PC-3 (cell line): ENCODE measurements around the gene HSF2BP. TPM values are rescaled to one million over a fixed set of nuclear protein-coding genes. Genes with fewer than 3 reads are reported as not detected.
"Not testable (repeated sequence)": the region's sequence is repeated elsewhere in the genome, so short reads cannot be mapped to it uniquely, and the experiment has no call there.

ENCODE experiments used
- ATAC-seq: fragments of 200-7000 bp; cut with Tn5 transposase; 2 replicates; pipeline ENCODE4 v1.9.1; 2020; ENCODE audit warnings: mild to moderate bottlenecking, moderate library complexity
- BruUV-seq: library from RNA; stranded (reverse); fragments of 400-500 nt; replicated peaks from 2 replicates; lab custom pipeline; 2021; lab: Mats Ljungman, UMichigan
- CTCF ChIA-PET: fragments of 300-600 bp; sonication (Branson Sonifier 250); formaldehyde crosslinking; loops from one replicate; lab custom pipeline; 2022; ENCODE audit warnings: antibody characterized with exemption; lab: Charles Lee
- POLR2A ChIA-PET: fragments of 300-600 bp; sonication (Branson Sonifier 250); formaldehyde crosslinking; loops from one replicate; lab custom pipeline; 2022; ENCODE audit warnings: antibody characterized with exemption; ENCODE audit not compliant: unreplicated experiment; lab: Charles Lee
- DNase-seq: peaks from one replicate; pipeline ENCODE4 v3.0.0-alpha.2; 2015
- H2AFZ ChIP-seq: fragments of 300-600 bp; sonication (generic); 2 replicates; pipeline ENCODE4 v1.6.0; 2016; ENCODE audit warnings: antibody characterized with exemption, low read length
- H3F3A ChIP-seq: fragments of 300-600 bp; sonication (generic); one replicate; pipeline ENCODE4 v1.6.0; 2017; ENCODE audit warnings: antibody characterized with exemption, low read length, control low read depth, mild to moderate bottlenecking; ENCODE audit not compliant: unreplicated experiment
- H3K27ac ChIP-seq: fragments of 300-600 bp; sonication (generic); 2 replicates; pipeline ENCODE4 v1.5.1; 2016; ENCODE audit warnings: mild to moderate bottlenecking, low read length
- H3K27me3 ChIP-seq: fragments of 300-600 bp; sonication (generic); 2 replicates; pipeline ENCODE4 v1.6.1; 2016; ENCODE audit warnings: low read length, mixed read lengths
- H3K36me3 ChIP-seq: fragments of 300-600 bp; sonication (generic); 2 replicates; pipeline ENCODE4 v1.6.1; 2016; ENCODE audit warnings: low read depth, mixed run types, low read length, mixed read lengths
- H3K4me1 ChIP-seq: fragments of 300-600 bp; sonication (generic); 2 replicates; pipeline ENCODE4 v1.5.1; 2016; ENCODE audit warnings: low read length; ENCODE audit not compliant: insufficient read depth
- H3K4me2 ChIP-seq: fragments of 300-600 bp; sonication (generic); 2 replicates; pipeline ENCODE4 v1.6.0; 2016; ENCODE audit warnings: low read length
- H3K4me3 ChIP-seq: fragments of 300-600 bp; sonication (generic); 2 replicates; pipeline ENCODE4 v1.5.1; 2016; ENCODE audit warnings: mild to moderate bottlenecking, low read length, mixed read lengths
- H3K79me2 ChIP-seq: fragments of 300-600 bp; sonication (generic); 2 replicates; pipeline ENCODE4 v1.6.1; 2017; ENCODE audit warnings: low read length, mixed read lengths
- H3K9ac ChIP-seq: fragments of 300-600 bp; sonication (generic); 2 replicates; pipeline ENCODE4 v1.6.0; 2016; ENCODE audit warnings: mild to moderate bottlenecking, low read length
- H3K9me2 ChIP-seq: fragments of 300-600 bp; sonication (generic); replicated peaks from 2 replicates; pipeline ENCODE4 v1.6.1; 2016; ENCODE audit warnings: mixed run types, low read length, mixed read lengths
- H3K9me3 ChIP-seq: fragments of 300-600 bp; sonication (generic); 2 replicates; pipeline ENCODE4 v1.6.1; 2016; ENCODE audit warnings: low read length, mixed read lengths
- H4K20me1 ChIP-seq: fragments of 300-600 bp; sonication (generic); 2 replicates; pipeline ENCODE4 v1.6.1; 2016; ENCODE audit warnings: low read length, mixed read lengths
- EZH2 ChIP-seq: fragments of 300-600 bp; sonication (generic); IDR thresholded peaks from one replicate; pipeline ENCODE4 v1.6.1; 2017; ENCODE audit warnings: antibody characterized with exemption, mild to moderate bottlenecking, low read length; ENCODE audit not compliant: unreplicated experiment
- EZH2phosphoT487 ChIP-seq: fragments of 300-600 bp; sonication (generic); IDR thresholded peaks from 2 replicates; pipeline ENCODE4 v1.6.1; 2018; ENCODE audit warnings: mild to moderate bottlenecking, antibody characterized with exemption, low read length, borderline replicate concordance
- intact Hi-C: fragments of 100-400 bp; cut with micrococcal nuclease; formaldehyde crosslinking; loops from 2 replicates; pipeline ENCODE4 v1.9.0; 2023
- total RNA-seq: library from RNA; depleted of rRNA; stranded (reverse); fragments of >200 nt; gene quantifications from 2 replicates; pipeline ENCODE4 v1.2.3, GENCODE V29; 2014
- TF ChIP-seq, protein P1 (sequence below): fragments of 300-600 bp; sonication (generic); conservative IDR thresholded peaks from 2 replicates; pipeline ENCODE4 v1.5.1; 2017; ENCODE audit warnings: antibody characterized with exemption, low read depth, mild to moderate bottlenecking, low read length

Gene HSF2BP
- total RNA-seq, 1 experiment from 2014 or later: 2.4 TPM

DNA sequence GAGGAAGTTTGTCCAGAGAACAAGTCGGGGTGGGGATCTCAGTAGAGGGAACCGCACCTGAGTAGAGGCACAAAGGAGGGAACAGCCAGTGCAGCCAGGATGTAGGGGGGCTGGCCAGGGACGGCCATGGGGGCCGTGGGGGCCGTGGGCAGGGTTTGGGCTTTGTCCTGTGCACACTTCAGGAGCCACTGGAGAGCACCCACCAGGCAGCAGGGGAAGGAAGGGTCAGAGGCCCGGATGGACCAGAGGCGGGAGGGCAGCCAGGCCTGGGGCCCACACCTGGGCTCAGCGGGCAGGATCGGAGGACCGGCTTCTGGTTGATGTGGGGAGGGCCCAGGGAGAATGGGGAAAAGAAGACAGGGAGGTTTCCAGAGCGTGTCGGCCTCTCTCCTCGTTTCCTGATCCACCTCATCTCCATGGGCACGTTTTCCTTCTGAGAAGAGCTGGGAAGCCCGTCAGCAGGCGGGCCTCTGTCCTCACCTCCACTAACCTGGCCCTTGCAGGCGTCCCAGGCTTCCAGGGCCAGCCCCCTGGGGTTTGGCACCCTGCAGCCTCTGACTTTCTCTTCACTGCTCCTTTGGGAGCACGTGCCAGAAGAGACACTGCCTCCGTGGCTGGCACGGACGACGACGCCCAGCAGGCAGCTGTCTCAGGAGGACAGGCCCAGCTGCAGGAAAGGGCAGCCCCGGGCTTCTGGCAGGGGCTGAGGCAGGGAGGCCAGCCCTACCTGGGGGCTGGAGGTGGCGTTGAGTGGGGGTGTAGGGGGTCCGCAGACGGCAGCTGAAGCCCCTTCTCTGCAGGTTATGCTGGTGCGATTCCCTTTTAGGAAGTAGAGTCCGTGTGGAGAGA is 42.9 kb upstream of the HSF2BP start:
- Histone ChIP-seq H3K4me2 (no peak overlapping the region), H3K27me3 (no peaks in the 10 kb centered on the region), H3K27ac (no peak overlapping the region), H3F3A (no peaks in the 10 kb centered on the region), H3K79me2 (no peaks in the 10 kb centered on the region), H3K9me2 (no peaks in the 10 kb centered on the region), H3K9me3 (no peaks in the 10 kb centered on the region), H3K4me3 (no peak overlapping the region), H4K20me1 (no peaks in the 10 kb centered on the region), H3K9ac (no peak overlapping the region), H3K4me1 (peaks cover 5% of the 10 kb centered on the region; the same call in 1 of the 2 replicates), H2AFZ (no peak overlapping the region), H3K36me3 (no peaks in the 10 kb centered on the region)
- intact Hi-C loops: no loop called here
- ChIA-PET POLR2A (no interaction called here), CTCF (no interaction called here)
- BruUV-seq: no TSS peak
- ATAC-seq (no peak), DNase-seq (no peak)
- TF ChIP-seq, protein P1, sequence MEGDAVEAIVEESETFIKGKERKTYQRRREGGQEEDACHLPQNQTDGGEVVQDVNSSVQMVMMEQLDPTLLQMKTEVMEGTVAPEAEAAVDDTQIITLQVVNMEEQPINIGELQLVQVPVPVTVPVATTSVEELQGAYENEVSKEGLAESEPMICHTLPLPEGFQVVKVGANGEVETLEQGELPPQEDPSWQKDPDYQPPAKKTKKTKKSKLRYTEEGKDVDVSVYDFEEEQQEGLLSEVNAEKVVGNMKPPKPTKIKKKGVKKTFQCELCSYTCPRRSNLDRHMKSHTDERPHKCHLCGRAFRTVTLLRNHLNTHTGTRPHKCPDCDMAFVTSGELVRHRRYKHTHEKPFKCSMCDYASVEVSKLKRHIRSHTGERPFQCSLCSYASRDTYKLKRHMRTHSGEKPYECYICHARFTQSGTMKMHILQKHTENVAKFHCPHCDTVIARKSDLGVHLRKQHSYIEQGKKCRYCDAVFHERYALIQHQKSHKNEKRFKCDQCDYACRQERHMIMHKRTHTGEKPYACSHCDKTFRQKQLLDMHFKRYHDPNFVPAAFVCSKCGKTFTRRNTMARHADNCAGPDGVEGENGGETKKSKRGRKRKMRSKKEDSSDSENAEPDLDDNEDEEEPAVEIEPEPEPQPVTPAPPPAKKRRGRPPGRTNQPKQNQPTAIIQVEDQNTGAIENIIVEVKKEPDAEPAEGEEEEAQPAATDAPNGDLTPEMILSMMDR: no peak
- no peak for TF ChIP-seq EZH2phosphoT487

DNA sequence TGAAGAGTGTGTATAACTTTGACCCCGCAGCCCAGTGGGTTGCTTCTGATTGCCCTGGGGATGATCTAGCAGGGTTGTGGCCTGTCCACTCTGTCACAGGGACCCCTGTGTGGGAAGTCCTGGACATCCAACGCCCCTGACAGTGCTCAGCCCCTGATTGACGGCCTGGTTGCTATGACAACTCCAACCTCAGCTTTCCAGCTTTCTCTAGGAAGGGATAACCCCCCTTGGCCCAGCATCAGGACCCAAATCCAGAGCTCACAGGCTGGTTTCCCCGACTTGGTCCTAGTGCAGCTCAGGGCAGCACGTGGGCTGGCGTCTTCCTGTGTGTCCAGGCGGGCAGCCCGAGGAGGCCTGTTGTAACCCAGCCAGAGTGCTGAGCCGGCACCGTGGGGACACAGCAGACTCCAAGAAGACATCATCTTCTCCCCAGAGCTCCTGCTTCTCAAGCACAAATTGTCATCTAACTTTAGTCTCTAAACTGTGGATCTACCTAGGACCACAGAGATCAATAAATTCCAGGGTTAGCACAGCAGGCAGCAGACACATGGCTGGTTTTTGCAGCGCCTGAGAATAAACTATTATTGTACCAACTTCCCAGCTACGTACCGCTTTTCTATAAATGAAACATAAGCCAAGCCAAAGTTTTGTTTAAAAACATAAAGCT is 40.8 kb upstream of the HSF2BP start:
- H4K20me1 ChIP-seq: no peaks in the 10 kb centered on the region
- CTCF ChIA-PET: no interaction called here
- no peaks in the 10 kb centered on the region for H3K27me3 ChIP-seq
- no peak overlapping the region for H3K4me3 ChIP-seq
- no peaks in the 10 kb centered on the region for H3F3A ChIP-seq
- no peak overlapping the region for H2AFZ ChIP-seq
- ATAC-seq (no peak), DNase-seq (no peak)
- no peak overlapping the region for H3K9ac ChIP-seq
- no TSS peak for BruUV-seq
- H3K27ac ChIP-seq: no peak overlapping the region
- no peaks in the 10 kb centered on the region for H3K4me1 ChIP-seq
- intact Hi-C loops: no loop called here
- H3K9me3 ChIP-seq: no peaks in the 10 kb centered on the region
- POLR2A ChIA-PET: no interaction called here
- peaks cover 9% of the 10 kb centered on the region for H3K36me3 ChIP-seq
- TF ChIP-seq, protein P1: no peak
- TF ChIP-seq EZH2phosphoT487 (no peak), EZH2 (no peak)
- no peaks in the 10 kb centered on the region for H3K9me2 ChIP-seq
- H3K79me2 ChIP-seq: no peaks in the 10 kb centered on the region
- H3K4me2 ChIP-seq: no peak overlapping the region

DNA sequence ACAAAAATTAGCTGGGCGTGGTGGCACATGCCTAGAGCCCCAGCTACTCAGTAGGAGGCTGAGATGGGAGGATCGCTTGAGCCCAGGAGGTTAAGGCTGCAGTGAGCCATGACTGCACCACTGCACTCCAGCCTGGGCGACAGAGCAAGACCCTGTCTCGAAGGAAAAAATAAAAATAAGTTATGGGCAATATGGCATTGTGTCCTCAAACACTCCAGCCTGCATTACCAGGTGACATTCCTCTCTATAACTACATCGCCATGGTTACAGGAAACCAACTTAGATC is 40.1 kb upstream of the HSF2BP start:
- H4K20me1 ChIP-seq, POLR2A ChIA-PET, H3K4me3 ChIP-seq, H3K27me3 ChIP-seq, H3K9ac ChIP-seq, ATAC-seq, CTCF ChIA-PET, H3K27ac ChIP-seq, H3F3A ChIP-seq, intact Hi-C loops, H3K9me2 ChIP-seq, H2AFZ ChIP-seq, H3K9me3 ChIP-seq, H3K4me1 ChIP-seq, H3K79me2 ChIP-seq, DNase-seq, H3K4me2 ChIP-seq, BruUV-seq: not testable (repeated sequence)
- H3K36me3 ChIP-seq: peaks cover 14% of the 10 kb centered on the region
